T-helper 17 cell (primary cell): Measurements from ENCODE around the gene BARX1. TPM values are rescaled to one million over a fixed set of nuclear protein-coding genes. Genes with fewer than 3 reads are reported as not detected.

Experiments used
- ATAC-seq: fragments of 150-1000 bp; cut with Tn5 transposase; 2 replicates; pipeline ENCODE4 v1.10.0; 2021; ENCODE audit warnings: mild to moderate bottlenecking, moderate library complexity
- DNase-seq, 3 donors: peaks; one replicate each; pipeline versions ENCODE4 v3.0.0 to v3.0.0-alpha.2; 2020 to 2021
- H3K9me3 ChIP-seq: one replicate; pipeline ENCODE4 v1.7.0; 2013; ENCODE audit warnings: low read length, mild to moderate bottlenecking; ENCODE audit not compliant: control insufficient read depth, poor library complexity, severe bottlenecking
- H3K27ac Mint-ChIP-seq: one replicate; pipeline ENCODE4 v1.8.0; 2022; ENCODE audit warnings: mild to moderate bottlenecking, moderate library complexity, mixed read lengths
- H3K27me3 Mint-ChIP-seq: one replicate; pipeline ENCODE4 v1.8.0; 2022; ENCODE audit warnings: mixed read lengths
- H3K36me3 Mint-ChIP-seq: one replicate; pipeline ENCODE4 v1.8.0; 2022; ENCODE audit warnings: low read depth, mixed read lengths
- H3K4me1 Mint-ChIP-seq: one replicate; pipeline ENCODE4 v1.8.0; 2022; ENCODE audit warnings: mild to moderate bottlenecking, mixed read lengths
- H3K4me3 Mint-ChIP-seq: one replicate; pipeline ENCODE4 v1.8.0; 2022; ENCODE audit warnings: mild to moderate bottlenecking, moderate library complexity, mixed read lengths
- total RNA-seq, 4 donors: library from RNA in 2 of 4; stranded (reverse) in 2 of 4; gene quantifications; one replicate each; pipeline ENCODE4 v1.2.3 and lab custom pipeline; 2022 to 2026

Gene BARX1
- total RNA-seq, 2 donors from 2014 or later: not detected

DNA sequence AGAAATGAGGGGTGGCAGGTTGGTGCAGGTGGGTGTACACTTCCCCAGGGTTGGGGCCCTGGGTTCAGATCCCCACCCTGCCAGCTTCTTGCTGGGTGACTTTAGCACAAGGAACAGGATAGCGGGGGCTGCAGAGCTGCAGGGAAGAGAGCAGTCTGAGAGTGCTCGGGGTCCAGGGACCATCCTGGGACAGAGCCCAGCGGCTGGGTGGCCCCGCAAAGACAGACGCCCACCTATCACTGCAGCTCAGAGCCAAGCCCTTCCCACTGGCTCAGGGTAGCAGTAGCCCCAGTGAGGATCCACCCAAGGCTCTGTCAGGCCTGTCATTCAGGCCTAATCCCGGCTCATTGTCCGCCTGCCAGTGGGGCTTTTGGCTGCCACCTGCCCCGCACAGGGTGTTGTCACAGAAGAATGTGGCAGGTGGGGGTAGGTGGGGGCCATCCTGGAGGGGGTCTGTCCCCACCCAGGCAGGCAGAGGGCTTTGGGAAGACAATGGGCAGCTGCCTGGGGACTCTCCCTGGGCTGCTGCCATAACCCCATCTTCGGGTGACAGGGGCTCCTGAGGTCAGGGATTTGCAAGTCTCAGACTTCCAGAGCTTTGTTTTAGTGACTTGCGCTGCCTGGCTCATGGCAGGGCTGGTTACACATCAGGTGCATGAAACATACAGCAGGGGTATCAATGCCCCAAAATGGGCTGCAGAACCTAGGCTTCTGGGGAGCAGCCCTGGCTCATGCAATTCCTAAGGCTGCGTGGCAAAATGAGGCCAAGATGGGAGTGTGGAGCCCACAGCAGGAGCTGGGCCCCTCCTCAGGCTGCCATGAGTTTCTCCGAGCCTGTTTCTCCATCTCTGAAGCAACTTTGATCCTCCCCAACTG is 52.1 kb downstream of the BARX1 start:
- ATAC-seq (no peak), DNase-seq (no peak)
- Mint-ChIP-seq H3K4me1 (peaks cover 5% of the 10 kb centered on the region), H3K36me3 (no peaks in the 10 kb centered on the region), H3K27me3 (peaks cover 8% of the 10 kb centered on the region), H3K27ac (no peak overlapping the region), H3K4me3 (no peak overlapping the region)
- no peaks in the 10 kb centered on the region for H3K9me3 ChIP-seq

DNA sequence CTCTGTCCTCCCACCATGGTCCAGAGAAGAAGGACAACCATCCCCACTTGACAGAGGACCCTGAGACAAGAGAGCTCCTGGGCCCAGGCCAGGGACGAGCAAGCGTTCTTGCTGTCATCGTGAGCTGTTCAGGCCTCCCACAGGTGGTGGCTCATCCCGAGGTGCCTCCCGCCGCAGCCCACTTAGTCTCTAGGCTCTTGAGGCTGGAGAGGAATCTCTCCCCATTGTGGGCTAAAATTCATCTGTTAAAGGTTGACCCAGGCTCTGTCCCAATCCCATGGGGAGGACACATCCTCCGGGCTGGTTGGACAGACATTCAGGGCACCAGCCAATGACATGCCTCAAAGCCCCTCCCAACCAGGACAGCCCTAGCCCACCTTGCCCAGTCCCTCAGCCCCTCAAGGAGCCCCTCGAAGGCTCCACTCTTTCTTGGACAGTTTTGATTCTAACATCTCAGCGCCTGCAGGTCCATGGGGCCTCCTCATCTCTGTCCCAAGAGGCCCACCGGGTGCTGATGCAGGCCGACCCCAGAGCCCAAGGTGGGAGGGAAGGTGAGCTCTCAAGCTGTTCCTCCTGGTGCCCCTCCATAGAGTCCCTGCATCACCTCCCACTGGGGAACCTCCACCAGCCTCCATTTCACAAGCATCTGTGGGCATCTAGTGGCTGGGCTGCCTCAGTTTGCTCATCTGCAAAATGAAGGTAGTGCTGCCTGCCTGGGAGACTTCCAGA is 52.9 kb downstream of the BARX1 start:
- Mint-ChIP-seq H3K27me3 (peaks cover 8% of the 10 kb centered on the region), H3K36me3 (no peaks in the 10 kb centered on the region), H3K4me1 (peaks cover 11% of the 10 kb centered on the region), H3K27ac (no peak overlapping the region), H3K4me3 (no peak overlapping the region)
- no peak for DNase-seq
- no peaks in the 10 kb centered on the region for H3K9me3 ChIP-seq
- no peak for ATAC-seq

Other genes with a start within 250 kb of the BARX1 start
- gene PTPDC1, start 129.1 kb upstream of the BARX1 start, total RNA-seq: 1 to 10 TPM; 2.4 to 2.8 TPM